Activated CD8-positive, alpha-beta memory T cell treated with anti-CD3 and anti-CD28 coated beads, Interleukin-2, amount 50 U/mL, for 1 hour (primary cell): ENCODE results near the gene ACE.

Source experiments
- DNase-seq: peaks from one replicate; pipeline ENCODE4 v3.0.0-alpha.2; 2020; ENCODE audit errors: extremely low read depth

ACE gene

DNA sequence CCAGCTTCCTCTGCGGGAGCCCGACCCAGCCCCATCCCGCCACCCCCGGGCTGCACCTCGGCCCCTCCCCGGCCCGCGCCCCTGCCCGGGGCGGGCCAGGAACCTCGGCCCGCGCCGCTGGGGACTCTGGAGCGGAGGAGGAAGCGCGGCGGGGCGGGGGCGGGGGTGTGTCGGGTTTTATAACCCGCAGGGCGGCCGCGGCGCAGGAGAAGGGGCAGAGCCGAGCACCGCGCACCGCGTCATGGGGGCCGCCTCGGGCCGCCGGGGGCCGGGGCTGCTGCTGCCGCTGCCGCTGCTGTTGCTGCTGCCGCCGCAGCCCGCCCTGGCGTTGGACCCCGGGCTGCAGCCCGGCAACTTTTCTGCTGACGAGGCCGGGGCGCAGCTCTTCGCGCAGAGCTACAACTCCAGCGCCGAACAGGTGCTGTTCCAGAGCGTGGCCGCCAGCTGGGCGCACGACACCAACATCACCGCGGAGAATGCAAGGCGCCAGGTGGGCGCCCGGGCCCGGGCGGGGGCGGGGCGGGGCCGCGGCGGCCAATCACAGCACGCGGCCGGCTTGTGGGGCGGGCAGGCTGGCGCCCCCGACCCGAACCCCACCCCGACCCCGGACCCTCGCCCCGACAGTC lies at the start of gene ACE:
Gene ACE, plus strand, starts transcription at position 208 of the 626 bp plus-strand sequence. Its CDS starts 34 bp downstream, at position 242.
- DNase-seq, result no peak

DNA sequence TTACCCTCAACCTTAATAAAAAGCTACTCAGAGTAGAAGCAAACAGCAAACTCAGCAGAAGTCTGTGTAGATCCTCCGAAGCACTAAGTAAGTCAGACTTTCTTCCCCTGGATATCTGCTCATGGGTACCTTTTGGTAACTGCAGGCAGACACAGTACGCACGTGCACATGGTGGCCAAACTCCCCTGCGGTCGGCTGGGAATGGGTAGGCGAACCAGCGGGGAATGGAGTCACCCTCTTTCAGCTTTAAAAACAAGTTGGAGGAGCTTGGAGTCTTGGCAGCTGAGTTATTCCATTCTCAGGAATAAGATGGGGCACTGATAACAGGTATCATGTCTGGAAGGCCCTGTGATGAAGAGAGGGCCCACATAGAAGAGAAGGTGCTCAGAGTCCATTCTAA lies 47.1 kb upstream of the ACE start:
- DNase-seq, result no peak

GRCh38 chr17:63430223-63430622 lies 46.6 kb upstream of the ACE start:
- DNase-seq, result no peak

- no peak for DNase-seq
Measured at GRCh38 chr17:63431618-63431938, 45.3 kb upstream of the ACE start.

- DNase-seq, result no peak
Measured at GRCh38 chr17:63431939-63432804, 44.7 kb upstream of the ACE start.

- no peak for DNase-seq
Measured at GRCh38 chr17:63433746-63434591, 42.9 kb upstream of the ACE start.

DNA sequence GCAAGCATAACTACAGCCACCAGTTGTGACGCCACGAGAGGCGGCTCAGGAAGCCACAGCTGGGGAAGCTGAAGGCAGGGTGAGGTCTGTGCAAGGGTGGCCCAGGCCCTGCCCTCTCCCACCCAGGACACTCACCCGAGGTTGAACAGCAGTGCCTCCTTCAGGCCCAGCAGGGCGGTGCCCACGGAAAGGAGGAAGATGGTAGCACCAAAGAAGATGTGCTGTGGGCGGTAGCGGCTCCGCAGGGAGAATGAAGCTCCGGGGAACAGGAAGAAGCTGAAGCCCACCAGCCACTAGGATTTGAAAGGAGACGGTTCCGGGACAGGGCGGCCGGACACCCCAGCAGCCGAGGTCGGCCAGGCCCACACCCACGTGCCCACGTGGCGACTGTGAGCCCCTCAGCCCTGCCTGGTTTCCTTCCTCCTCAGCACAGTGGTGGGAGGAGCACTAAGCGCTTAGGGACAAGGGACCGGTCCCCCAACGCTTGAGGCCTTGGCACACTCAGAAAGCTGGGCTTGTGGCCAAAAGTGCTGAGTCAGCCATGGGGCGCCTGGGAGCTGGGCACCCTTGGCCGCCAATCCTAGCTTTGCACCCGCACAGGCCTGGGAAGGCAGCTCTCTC lies 41.8 kb upstream of the ACE start:
- DNase-seq, result no peak

DNA sequence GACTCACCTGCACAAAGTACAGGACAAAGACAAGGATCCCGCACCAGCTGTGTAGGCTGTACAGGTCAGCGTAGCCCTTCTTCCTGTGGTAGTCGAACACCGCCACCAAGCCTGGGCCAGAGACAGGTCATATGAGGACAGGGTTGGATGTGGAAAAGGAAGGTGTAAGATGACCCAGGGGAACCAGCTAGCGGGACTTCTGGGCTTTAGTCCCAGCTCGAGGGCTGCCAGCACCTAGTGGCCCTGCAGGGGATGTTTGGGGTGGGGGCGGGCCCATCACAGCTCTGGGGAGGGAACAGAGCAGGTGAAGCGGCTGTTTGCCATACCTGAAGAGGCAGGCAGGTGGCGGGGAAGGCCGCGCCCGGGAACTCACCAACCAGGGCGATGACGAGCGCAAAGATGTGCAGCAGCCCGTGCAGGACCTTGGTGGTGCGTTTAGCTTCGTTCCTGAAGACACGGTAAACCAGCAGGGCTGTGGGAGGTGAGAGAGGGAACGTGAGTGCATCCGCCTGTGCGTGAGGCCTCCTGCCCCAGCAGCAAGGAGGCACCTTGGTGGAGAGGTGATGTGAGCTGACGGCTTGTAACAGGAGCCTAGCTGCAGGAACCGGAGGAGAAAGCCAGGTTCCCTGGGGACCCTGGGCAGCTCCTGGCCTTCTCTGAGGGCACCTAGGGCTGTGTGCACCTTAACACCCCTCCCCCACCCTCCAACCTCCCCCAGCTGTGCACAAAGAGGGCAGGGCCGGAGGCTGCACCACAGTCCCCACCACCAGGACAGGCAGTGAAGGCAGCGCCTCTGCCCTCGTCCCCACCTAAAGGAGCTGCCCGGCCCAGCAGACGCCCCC lies 41.0 kb upstream of the ACE start:
- no peak for DNase-seq

DNA sequence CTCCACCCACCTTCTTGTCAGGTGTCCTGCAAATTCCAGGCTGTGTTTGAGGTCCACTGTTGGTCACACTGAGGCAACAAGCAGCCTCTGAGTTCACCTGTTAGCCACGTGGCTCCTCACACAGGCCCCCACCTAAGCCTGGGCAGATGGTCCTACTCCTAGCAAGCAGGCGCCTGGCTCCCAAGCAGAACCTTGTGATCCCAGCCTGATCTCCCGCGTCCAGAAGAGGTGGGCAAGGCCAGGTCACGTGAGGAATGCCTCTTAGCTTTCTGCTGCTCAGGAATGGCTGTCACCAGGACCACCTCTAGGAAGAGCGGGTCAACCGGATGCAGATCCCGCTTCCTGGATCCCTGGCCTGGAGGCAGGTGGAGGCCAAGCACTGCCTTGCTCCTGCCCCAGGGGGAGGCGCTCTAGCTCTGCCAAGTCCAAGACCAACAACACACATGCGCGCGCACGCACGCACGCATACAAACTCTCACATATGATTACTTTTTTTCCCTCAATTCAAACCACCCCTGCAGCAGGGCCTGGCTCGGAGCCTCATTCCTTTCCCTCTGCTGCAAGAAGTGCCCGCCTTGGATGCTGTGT lies 40.2 kb upstream of the ACE start:
- no peak for DNase-seq

DNA sequence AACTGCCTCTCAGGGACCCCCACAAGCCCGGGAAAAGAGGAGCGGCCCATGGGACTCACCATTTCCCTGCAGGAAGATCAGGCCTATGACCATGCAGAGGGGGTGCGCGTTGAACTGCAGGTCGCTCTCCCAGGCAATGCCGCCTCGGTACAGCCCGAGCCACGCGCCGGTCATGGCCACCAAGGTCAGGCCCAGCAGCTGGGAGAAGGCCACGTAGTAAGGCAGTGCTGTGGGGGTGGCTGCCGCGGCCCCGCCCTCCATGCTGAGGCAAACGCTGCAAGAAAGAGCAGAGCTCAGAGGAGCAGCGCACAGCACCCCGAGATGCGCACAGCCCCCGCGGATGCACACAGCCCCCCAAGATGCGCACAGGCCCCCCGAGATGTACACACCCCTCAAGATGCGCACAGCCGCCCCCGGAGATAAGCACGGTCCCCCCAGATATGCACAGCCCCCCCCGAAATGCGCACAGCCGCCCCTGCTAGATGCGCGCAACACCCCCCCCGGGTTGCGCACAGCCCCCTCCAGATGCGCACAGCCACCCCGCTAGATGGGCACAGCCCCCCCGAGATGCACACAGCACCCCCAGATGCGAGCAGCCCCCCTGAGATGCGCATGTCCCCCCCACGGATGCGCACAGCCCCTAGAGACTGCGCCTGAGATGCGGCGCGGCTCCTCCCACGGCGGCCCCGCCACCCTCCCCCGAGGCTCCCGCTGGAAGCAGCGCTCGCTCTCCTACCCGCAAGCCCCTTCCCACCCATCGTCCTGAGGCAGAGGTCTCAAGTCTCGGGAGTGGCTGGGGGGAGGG lies 39.4 kb upstream of the ACE start:
- no peak for DNase-seq

DNA sequence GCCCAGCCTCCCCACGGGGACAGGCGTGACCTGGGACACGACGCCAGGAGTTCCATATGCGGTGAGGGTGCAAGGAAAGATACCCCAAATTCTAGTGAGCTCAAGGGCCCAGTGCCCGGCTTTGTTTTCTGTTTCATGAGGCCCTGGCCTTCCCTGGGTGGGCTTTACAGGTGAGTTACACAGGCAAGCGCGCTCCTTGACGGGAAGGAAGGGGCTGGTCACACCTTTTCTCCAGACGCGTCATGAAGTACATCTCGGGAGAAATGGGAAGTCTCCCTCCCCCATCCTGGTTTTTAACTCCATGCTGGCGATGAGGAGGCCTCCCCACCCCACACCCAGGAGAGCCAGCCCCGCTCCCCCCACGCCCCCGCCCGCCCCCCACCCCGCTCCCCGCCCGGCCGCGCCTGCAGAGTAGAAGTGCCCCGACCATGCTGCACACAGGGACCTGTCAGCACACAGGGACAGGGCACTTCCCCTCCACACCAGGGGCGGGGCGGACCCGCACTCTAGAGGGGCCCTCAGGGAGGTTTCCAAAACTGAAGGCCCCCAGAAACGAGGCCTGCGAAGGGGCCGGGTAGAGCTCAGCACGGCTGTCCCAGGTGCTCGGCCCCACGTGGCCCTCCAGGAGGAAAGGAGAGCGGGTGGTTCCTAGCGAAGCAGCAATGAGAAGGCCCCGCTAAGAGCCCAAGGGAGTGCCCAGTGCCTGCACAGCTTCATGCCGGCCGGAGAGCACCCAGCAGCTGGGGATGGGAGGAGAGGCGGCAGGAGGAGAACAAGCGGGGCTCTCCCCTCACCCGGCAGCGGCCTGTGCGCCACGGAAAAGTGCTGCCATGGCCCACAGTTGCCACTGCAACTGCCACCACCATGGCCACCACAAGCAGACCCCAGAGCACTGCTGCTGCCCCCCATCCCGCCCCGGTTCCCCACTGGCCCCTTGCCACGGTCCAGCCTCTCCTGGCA lies 38.5 kb upstream of the ACE start:
- DNase-seq, result no peak

- no peak for DNase-seq
Measured at GRCh38 chr17:63439687-63440086, 37.2 kb upstream of the ACE start.

DNA sequence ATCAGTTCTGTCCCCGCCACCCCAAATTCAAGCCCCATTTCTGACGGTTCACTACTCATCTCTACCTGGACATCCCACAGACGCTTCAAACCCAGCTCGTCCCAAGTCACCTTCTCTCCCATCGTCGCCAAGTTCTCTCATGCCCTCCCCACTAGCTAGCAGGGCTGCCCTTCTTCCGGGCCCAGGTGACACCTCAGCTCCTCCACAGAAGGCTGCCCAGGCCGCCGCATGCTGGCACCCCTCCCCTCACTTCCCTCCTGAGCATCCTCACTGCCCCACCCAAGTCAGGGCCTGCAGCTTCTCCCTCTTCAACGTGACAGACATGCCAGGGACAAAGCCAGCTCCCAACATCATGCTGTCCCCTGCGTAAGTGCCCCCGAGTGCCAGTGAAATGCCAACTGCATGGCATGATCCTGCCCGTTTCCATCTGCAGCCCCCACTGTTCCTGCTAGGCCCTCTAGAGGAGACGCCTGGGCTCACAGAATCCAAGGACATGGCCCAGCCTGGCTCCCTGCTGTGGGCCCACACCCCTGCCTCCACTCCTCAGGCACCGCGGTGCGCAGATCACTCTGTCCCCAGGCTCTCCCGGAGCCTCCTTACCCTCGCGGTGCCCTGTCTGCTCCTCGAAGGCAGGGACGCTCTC lies 36.6 kb upstream of the ACE start:
- DNase-seq, result no peak

DNA sequence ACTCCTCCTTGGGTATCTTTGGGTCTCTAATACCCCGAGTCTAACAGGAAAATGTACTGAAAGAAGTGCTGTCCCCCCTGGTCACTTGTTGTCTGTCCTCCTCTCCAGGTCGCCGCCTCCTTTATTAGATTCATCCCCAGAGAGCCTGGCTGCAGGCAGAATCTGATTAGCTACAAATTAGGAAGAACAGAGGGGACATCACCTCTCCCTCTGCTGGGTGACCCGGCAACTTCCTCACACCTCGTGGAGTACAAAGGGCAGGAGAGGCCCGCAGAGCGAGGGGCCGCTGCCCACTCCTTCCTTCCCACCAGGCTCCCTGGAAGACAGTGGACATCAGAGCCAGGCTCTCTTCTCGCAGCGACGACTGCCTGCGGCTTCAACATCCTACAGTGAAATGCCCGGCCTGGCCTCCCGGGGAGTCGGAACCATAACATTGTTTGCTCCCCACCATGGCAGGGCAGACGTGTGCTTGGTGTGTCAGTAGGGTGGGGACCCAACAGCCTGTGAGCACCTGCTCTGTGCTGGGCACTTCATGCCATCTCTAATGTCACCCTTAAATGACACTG lies 36.0 kb upstream of the ACE start:
- DNase-seq, result no peak

GRCh38 chr17:63441654-63442053 lies 35.2 kb upstream of the ACE start:
- no peak for DNase-seq

- DNase-seq, result no peak
Measured at GRCh38 chr17:63442074-63442473, 34.8 kb upstream of the ACE start.

DNA sequence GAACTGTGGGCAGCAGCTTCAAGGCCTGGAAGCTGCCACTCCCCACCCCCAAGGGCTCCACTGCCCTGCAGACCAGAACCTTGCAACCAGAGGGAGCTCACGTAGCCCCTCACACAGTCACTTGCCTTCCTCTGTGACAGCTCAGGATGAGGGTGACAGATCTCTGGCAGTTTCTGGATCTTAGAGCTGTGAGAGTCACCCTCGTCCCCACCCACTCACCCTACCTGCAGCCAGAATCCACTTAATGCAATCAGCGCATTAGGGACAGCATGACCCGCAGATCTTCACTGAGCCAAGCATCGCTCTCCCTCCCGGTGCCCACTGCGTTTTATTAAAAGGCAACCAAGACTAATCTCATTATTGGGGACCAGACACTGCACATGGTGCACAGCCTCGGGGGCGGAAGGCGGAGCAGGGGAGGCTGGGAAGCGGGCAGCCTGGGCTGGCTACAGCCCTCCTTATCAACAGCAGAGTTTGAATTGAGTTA lies 34.3 kb upstream of the ACE start:
- DNase-seq, result no peak

DNA sequence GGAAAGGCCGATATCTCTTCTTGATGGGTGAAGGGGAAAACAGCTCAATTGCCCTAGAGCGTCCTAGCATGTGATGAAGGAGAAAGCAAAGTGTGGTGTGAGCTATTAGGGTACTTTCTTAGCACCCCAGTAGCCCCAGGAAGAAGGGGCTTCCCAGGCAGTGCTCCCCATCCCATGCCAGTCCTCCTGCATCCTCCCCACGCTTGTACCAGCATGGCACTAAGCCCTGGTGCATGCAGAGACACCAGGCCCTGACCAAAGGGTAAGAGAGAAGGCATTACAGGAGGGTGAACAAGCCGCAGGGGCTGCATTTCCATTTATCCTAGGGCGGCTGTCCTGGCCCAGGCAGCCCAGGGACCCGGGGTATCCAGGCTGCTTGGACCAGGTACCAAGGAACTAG lies 33.8 kb upstream of the ACE start:
- no peak for DNase-seq
